H9 (cell line): ENCODE results near the gene BANP. TPM values are rescaled to one million over a fixed set of nuclear protein-coding genes. Genes with fewer than 3 reads are reported as not detected.
"Not testable (repeated sequence)": the region's sequence is repeated elsewhere in the genome, so short reads cannot be mapped to it uniquely, and the experiment has no call there.

ENCODE experiments used
- DNase-seq: peaks from one replicate; pipeline ENCODE4 v3.0.0-alpha.2; 2017
- H2AFZ ChIP-seq: one replicate; pipeline ENCODE4 v1.6.1; 2013; ENCODE audit warnings: mild to moderate bottlenecking, low read length, control low read depth, moderate library complexity
- H2AK5ac ChIP-seq: 2 replicates; pipeline ENCODE4 v1.6.1; 2013; ENCODE audit warnings: low read length, control low read depth, mixed read lengths; ENCODE audit not compliant: insufficient read length
- H2BK120ac ChIP-seq: one replicate; pipeline ENCODE4 v1.6.1; 2013; ENCODE audit warnings: low read depth, mild to moderate bottlenecking, low read length, control low read depth, inconsistent platforms; ENCODE audit not compliant: poor library complexity, severe bottlenecking
- H2BK12ac ChIP-seq: 2 replicates; pipeline ENCODE4 v1.6.1; 2013; ENCODE audit warnings: low read length, control low read depth, mixed read lengths, low read depth; ENCODE audit not compliant: insufficient read length
- H2BK15ac ChIP-seq: 2 replicates; pipeline ENCODE4 v1.6.1; 2013; ENCODE audit warnings: low read depth, low read length, control low read depth
- H2BK20ac ChIP-seq: one replicate; pipeline ENCODE4 v1.6.1; 2013; ENCODE audit warnings: low read depth, mild to moderate bottlenecking, low read length, control low read depth, inconsistent platforms; ENCODE audit not compliant: poor library complexity, severe bottlenecking
- H2BK5ac ChIP-seq: 2 replicates; pipeline ENCODE4 v1.6.1; 2013; ENCODE audit warnings: low read length, control low read depth, mixed read lengths; ENCODE audit not compliant: insufficient read length
- H3K14ac ChIP-seq: 2 replicates; pipeline ENCODE4 v1.6.1; 2013; ENCODE audit warnings: low read length, control low read depth; ENCODE audit not compliant: insufficient read depth
- H3K18ac ChIP-seq: 2 replicates; pipeline ENCODE4 v1.6.1; 2013; ENCODE audit warnings: low read depth, mild to moderate bottlenecking, mixed read lengths, low read length, control low read depth; ENCODE audit not compliant: insufficient read length
- H3K23ac ChIP-seq: 2 replicates; pipeline ENCODE4 v1.6.1; 2013; ENCODE audit warnings: low read length, control low read depth, mixed read lengths, low read depth; ENCODE audit not compliant: insufficient read length
- H3K23me2 ChIP-seq: 2 replicates; pipeline ENCODE4 v1.6.1; 2013; ENCODE audit warnings: low read depth, mild to moderate bottlenecking, mixed read lengths, low read length, control low read depth; ENCODE audit not compliant: insufficient read length, poor library complexity, severe bottlenecking
- H3K27ac ChIP-seq: 2 replicates; pipeline ENCODE4 v1.5.1; 2013; ENCODE audit warnings: low read length, control low read depth, mixed read lengths, low read depth; ENCODE audit not compliant: insufficient read length
- H3K27me3 ChIP-seq: 2 replicates; pipeline ENCODE4 v1.6.1; 2013; ENCODE audit warnings: low read length, control low read depth, inconsistent platforms; ENCODE audit not compliant: insufficient read depth
- H3K4ac ChIP-seq: 2 replicates; pipeline ENCODE4 v1.6.1; 2013; ENCODE audit warnings: low read depth, mild to moderate bottlenecking, control low read depth, inconsistent platforms, low read length, moderate library complexity
- H3K4me1 ChIP-seq: 2 replicates; pipeline ENCODE4 v1.6.1; 2013; ENCODE audit warnings: low read length, control low read depth, inconsistent platforms; ENCODE audit not compliant: insufficient read depth
- H3K4me2 ChIP-seq: 2 replicates; pipeline ENCODE4 v1.6.1; 2013; ENCODE audit warnings: low read length, control low read depth, mixed read lengths; ENCODE audit not compliant: insufficient read length, insufficient read depth
- H3K56ac ChIP-seq: 2 replicates; pipeline ENCODE4 v1.6.1; 2013; ENCODE audit warnings: low read depth, mild to moderate bottlenecking, mixed read lengths, low read length, control low read depth; ENCODE audit not compliant: insufficient read length
- H3K79me1 ChIP-seq: 2 replicates; pipeline ENCODE4 v1.6.1; 2013; ENCODE audit warnings: low read depth, mild to moderate bottlenecking, moderate library complexity, low read length, control low read depth, inconsistent platforms; ENCODE audit not compliant: insufficient read depth, poor library complexity, severe bottlenecking
- H3K79me2 ChIP-seq: 2 replicates; pipeline ENCODE4 v1.6.1; 2013; ENCODE audit warnings: low read length, control low read depth, inconsistent platforms; ENCODE audit not compliant: insufficient read depth
- H3K9ac ChIP-seq: 2 replicates; pipeline ENCODE4 v1.6.1; 2013; ENCODE audit warnings: low read length, control low read depth, mixed read lengths; ENCODE audit not compliant: insufficient read length; ENCODE audit errors: extremely low read depth
- H3K9me3 ChIP-seq: one replicate; pipeline ENCODE4 v1.6.1; 2013; ENCODE audit warnings: low read depth, low read length, inconsistent platforms; ENCODE audit not compliant: control insufficient read depth
- H3T11ph ChIP-seq: one replicate; pipeline ENCODE4 v1.6.1; 2013; ENCODE audit warnings: mild to moderate bottlenecking, low read length, control low read depth, inconsistent platforms
- H4K20me1 ChIP-seq: one replicate; pipeline ENCODE4 v1.6.1; 2013; ENCODE audit not compliant: control insufficient read depth, insufficient read length, insufficient read depth
- H4K5ac ChIP-seq: 2 replicates; pipeline ENCODE4 v1.6.1; 2013; ENCODE audit warnings: low read depth, mild to moderate bottlenecking, mixed read lengths, low read length, control low read depth; ENCODE audit not compliant: insufficient read length
- H4K8ac ChIP-seq: replicated peaks from 2 replicates; pipeline ENCODE4 v1.6.1; 2013; ENCODE audit warnings: low read length, control low read depth, mixed read lengths, low read depth; ENCODE audit not compliant: insufficient read length
- H4K91ac ChIP-seq: 2 replicates; pipeline ENCODE4 v1.6.1; 2013; ENCODE audit warnings: low read depth, mild to moderate bottlenecking, moderate library complexity, mixed read lengths, low read length, control low read depth; ENCODE audit not compliant: insufficient read length
- H3K27ac Mint-ChIP-seq, 3 experiments: 2 replicates in 2 of 3; 3 replicates in 1 of 3; pipeline ENCODE4 v1.8.0; 2020 to 2021; ENCODE audit warnings: mixed read lengths in 3 of 3, mild to moderate bottlenecking in 1 of 3, moderate library complexity in 1 of 3
- H3K27me3 Mint-ChIP-seq: 2 replicates; pipeline ENCODE4 v1.8.0; 2021; ENCODE audit warnings: low read depth, mild to moderate bottlenecking, moderate library complexity, mixed read lengths
- H3K36me3 Mint-ChIP-seq, 3 experiments: 2 replicates in 2 of 3; 3 replicates in 1 of 3; pipeline ENCODE4 v1.8.0; 2020 to 2021; ENCODE audit warnings: low read depth in 3 of 3, mixed read lengths in 3 of 3; ENCODE audit not compliant: insufficient read depth in 1 of 3
- H3K4me1 Mint-ChIP-seq, 2 experiments: 2 replicates each; pipeline ENCODE4 v1.8.0; 2020; ENCODE audit warnings: mixed read lengths in 2 of 2
- H3K4me3 Mint-ChIP-seq, 2 experiments: 2 replicates in 1 of 2; 3 replicates in 1 of 2; pipeline ENCODE4 v1.8.0; 2020 to 2021; ENCODE audit warnings: mild to moderate bottlenecking in 2 of 2, mixed read lengths in 2 of 2, moderate library complexity in 1 of 2
- H3K9me3 Mint-ChIP-seq, 2 experiments: 2 replicates in 1 of 2; 3 replicates in 1 of 2; pipeline ENCODE4 v1.8.0; 2020; ENCODE audit warnings: mild to moderate bottlenecking in 2 of 2, mixed read lengths in 2 of 2, moderate library complexity in 1 of 2
- WGBS: extraction: QIAGEN DNeasy Blood & Tissue Kit; methylation state at CpG from one replicate; pipeline ENCODE4 v1.1.7; 2013; ENCODE audit warnings: missing lambda C conversion rate, low lambda C conversion rate, mixed read lengths; ENCODE audit not compliant: insufficient read length; ENCODE audit errors: extremely low coverage; 5-methylcytosine and 5-hydroxymethylcytosine counted together
- total RNA-seq: library from RNA; stranded (reverse); gene quantifications from 2 replicates; pipeline ENCODE4 v1.2.1, GENCODE V29; 2021

Gene BANP
- total RNA-seq, 1 experiment from 2014 or later: 24.9 TPM

- not testable (repeated sequence) for H3K4me2 ChIP-seq, H3K4ac ChIP-seq, H2BK120ac ChIP-seq
Measured at GRCh38 chr16:88105574-88106140, 154.4 kb downstream of the BANP start.

GRCh38 chr16:88106566-88106965 lies 155.3 kb downstream of the BANP start:
- not testable (repeated sequence) for H4K20me1 ChIP-seq
- no CpG with 5 or more reads among the region's 12 CpGs for WGBS

More at GRCh38 chr16:88105574-88106140, 154.4 kb downstream of the BANP start:
- H2BK20ac ChIP-seq, H3K23ac ChIP-seq, H3K79me2 ChIP-seq, H4K20me1 ChIP-seq, H4K5ac ChIP-seq, H3K27ac ChIP-seq, H3K23me2 ChIP-seq, DNase-seq, H2AK5ac ChIP-seq, H3K9me3 ChIP-seq, H3K4me3 Mint-ChIP-seq, H2BK12ac ChIP-seq, H2BK15ac ChIP-seq, H4K91ac ChIP-seq, H3K36me3 Mint-ChIP-seq, H4K8ac ChIP-seq, H3T11ph ChIP-seq, H3K27ac Mint-ChIP-seq, H3K18ac ChIP-seq, H2AFZ ChIP-seq, H3K14ac ChIP-seq, H3K4me1 ChIP-seq, H3K27me3 Mint-ChIP-seq, H3K79me1 ChIP-seq, H3K9me3 Mint-ChIP-seq, H3K27me3 ChIP-seq, H3K9ac ChIP-seq, H3K56ac ChIP-seq, H2BK5ac ChIP-seq: not testable (repeated sequence)
- no CpG with 5 or more reads among the region's 7 CpGs for WGBS
- peaks cover 2 to 11% of the 10 kb centered on the region in 2 experiments; a peak in 3 of 4 replicates for H3K4me1 Mint-ChIP-seq

More at GRCh38 chr16:88106566-88106965, 155.3 kb downstream of the BANP start:
- not testable (repeated sequence) for H2BK15ac ChIP-seq, H3K18ac ChIP-seq, H3K79me2 ChIP-seq, DNase-seq, H2BK12ac ChIP-seq, H3K9me3 Mint-ChIP-seq, H2BK120ac ChIP-seq, H3K4ac ChIP-seq, H3K23ac ChIP-seq, H2BK20ac ChIP-seq, H3K36me3 Mint-ChIP-seq, H3K27me3 Mint-ChIP-seq, H3K9ac ChIP-seq, H4K5ac ChIP-seq, H3K27me3 ChIP-seq, H3K4me2 ChIP-seq, H3K27ac ChIP-seq, H3K4me1 ChIP-seq, H3K4me1 Mint-ChIP-seq, H3K9me3 ChIP-seq, H3K27ac Mint-ChIP-seq, H3K56ac ChIP-seq, H3K14ac ChIP-seq, H2AFZ ChIP-seq, H3K23me2 ChIP-seq, H3T11ph ChIP-seq, H4K8ac ChIP-seq, H2AK5ac ChIP-seq, H4K91ac ChIP-seq, H3K79me1 ChIP-seq, H2BK5ac ChIP-seq, H3K4me3 Mint-ChIP-seq
